HG02763 (cell line): ENCODE results near the gene RAVER1.

Experiments used
- ATAC-seq: cut with Tn5 transposase; IDR thresholded peaks from one replicate; pipeline ENCODE4 v1.9.1; 2021; ENCODE audit warnings: mild to moderate bottlenecking, moderate library complexity; ENCODE audit not compliant: unreplicated experiment

Gene RAVER1

GRCh38 chr19:10271543-10272086 lies 61.7 kb downstream of the RAVER1 start:
- ATAC-seq, result peak; percentile 4

GRCh38 chr19:10270616-10271394 lies 62.5 kb downstream of the RAVER1 start, which contains the start of gene ICAM1:
TSS of gene ICAM1 (plus strand) at chr19:10271120. CDS start at chr19:10271160, 40 bp downstream.
- ATAC-seq, result peak; percentile 53

DNA sequence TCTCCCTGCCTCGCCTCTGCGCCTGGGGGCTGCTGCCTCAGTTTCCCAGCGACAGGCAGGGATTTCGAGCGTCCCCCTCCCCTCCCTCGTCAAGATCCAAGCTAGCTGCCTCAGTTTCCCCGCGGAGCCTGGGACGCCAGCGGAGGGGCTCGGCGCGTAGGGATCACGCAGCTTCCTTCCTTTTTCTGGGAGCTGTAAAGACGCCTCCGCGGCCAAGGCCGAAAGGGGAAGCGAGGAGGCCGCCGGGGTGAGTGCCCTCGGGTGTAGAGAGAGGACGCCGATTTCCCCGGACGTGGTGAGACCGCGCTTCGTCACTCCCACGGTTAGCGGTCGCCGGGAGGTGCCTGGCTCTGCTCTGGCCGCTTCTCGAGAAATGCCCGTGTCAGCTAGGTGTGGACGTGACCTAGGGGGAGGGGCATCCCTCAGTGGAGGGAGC lies 63.1 kb downstream of the RAVER1 start:
- ATAC-seq, result peak; percentile 41

DNA sequence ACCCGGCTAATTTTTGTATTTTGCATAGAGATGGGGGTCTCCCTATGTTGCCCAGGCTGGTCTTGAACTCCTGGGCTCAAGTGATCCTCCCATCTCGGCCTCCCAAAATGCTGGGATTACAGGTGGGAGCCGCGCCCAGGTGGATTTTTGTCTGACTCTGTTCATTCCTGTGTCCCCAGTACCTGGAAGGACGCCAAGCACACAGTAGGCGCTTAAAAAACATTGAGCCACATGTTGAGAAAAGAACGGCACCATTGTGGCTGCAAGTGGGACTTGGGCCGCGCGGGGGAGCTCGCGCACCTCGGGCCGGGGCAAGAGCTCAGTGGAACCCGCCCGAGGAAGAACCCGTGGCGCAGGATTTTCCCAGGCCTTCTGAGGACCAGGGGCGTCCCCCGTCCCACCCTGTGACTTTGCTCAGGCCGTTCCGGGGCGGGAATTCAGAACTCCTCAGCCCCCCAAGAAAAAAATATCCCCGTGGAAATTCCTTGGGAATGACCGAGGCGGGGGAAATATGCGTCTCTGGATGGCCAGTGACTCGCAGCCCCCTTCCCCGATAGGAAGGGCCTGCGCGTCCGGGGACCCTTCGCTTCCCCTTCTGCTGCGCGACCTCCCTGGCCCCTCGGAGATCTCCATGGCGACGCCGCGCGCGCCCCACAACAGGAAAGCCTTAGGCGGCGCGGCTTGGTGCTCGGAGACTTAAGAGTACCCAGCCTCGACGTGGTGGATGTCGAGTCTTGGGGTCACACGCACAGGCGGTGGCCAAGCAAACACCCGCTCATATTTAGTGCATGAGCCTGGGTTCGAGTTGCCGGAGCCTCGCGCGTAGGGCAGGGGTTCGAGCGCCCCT lies 63.8 kb downstream of the RAVER1 start:
- ATAC-seq, result no peak

DNA sequence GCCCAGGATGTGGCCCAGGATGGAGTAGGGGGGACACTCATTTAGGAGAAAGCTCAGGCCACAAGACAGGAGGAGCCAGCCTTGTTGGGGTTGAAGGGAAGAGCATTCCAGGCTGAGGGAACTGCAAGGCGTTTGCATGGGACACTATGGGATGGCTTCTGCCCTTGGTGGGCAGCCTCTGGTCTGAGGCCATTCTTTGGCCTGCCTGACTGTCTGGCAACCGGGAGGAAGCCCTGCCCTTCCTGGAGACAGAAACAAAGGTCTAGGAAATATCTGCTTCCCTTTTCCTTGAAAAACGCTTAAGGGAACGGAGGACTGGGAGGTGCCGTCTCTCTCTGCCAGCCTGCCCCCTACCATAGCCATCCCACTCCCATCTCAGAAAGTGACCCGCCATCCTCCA lies 65.3 kb downstream of the RAVER1 start:
- ATAC-seq, result no peak

- ATAC-seq, result no peak
Measured at GRCh38 chr19:10266706-10267105, 66.6 kb downstream of the RAVER1 start.
